GDM1 (cell line): ENCODE measurements around the gene CHCHD2.
"Not testable (repeated sequence)": the region's sequence is repeated elsewhere in the genome, so short reads cannot be mapped to it uniquely, and the experiment has no call there.

Experiments
- DNase-seq: peaks from one replicate; lab custom pipeline; 2025; lab: John Stamatoyannopoulos, UW

The CHCHD2 gene, protein sequence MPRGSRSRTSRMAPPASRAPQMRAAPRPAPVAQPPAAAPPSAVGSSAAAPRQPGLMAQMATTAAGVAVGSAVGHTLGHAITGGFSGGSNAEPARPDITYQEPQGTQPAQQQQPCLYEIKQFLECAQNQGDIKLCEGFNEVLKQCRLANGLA

DNA sequence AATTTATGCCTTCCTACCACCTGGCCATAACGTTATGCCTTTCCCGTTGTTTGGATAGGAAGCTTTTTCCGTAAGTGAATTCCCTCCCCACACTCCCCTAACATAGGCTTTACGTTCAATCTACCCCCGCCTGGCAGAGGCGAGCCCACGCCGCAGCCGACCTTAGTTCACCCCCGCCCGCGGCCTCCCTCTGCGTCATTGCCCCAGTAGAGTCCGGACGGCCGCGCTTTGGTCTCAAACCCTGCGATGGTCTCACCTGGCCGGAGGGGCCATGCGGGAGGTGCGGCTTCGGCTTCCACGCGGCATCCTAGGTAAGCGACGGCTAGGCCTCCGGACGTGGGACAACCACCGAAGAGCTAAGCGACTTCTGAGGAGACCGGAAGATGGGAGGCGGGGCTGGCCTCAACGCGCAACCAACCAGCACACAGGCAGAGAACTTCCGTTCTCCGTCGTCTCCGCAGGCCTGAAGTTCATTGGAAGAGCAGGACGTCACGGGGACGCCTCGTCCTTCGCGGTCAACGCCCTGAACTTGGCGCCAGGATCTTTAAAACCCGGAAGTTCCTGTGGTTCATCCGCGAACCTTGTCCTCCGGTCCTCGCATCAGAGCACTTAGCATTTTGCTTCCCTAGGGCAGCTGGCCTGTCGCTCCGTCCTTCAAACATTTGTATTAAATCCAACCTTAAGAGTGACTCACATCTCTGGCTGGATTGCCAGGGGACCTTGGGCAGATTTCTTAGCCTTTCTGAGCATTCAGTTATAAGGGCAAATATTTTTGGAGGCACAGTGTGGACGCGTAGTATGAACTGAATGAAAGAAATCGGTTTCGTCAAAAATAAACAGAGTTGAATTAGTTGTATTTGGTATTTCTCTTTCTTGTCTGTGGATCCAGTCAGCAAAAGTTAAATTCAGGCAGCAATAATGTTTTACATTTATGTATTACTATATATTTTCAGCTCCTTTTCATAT lies at the start of gene CHCHD2:
TSS of gene CHCHD2 (minus strand) at position 369 of the 966 bp plus-strand sequence. CDS start at position 306, 63 bp downstream.
- DNase-seq = peak; percentile 97

DNA sequence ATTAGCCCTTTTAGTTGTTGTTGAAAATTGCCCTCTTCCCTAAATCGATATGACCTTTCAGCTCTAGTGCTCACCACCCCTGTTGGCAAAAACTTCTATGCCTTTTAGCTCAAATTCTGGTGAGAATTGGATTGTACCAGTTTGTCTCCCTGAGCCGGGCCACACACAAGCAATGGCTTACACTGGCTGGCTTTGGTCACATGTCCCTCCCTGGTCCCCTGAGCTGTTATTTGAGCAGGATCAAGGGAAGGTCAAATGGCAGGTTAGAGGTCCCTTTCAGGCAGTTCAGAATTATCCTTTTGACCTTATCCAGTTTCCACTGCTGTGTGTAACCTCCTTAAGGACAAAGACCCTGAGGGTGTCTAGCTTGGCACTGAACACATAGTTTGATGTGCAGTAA lies 24.8 kb upstream of the CHCHD2 start:
- DNase-seq = not testable (repeated sequence)

DNA sequence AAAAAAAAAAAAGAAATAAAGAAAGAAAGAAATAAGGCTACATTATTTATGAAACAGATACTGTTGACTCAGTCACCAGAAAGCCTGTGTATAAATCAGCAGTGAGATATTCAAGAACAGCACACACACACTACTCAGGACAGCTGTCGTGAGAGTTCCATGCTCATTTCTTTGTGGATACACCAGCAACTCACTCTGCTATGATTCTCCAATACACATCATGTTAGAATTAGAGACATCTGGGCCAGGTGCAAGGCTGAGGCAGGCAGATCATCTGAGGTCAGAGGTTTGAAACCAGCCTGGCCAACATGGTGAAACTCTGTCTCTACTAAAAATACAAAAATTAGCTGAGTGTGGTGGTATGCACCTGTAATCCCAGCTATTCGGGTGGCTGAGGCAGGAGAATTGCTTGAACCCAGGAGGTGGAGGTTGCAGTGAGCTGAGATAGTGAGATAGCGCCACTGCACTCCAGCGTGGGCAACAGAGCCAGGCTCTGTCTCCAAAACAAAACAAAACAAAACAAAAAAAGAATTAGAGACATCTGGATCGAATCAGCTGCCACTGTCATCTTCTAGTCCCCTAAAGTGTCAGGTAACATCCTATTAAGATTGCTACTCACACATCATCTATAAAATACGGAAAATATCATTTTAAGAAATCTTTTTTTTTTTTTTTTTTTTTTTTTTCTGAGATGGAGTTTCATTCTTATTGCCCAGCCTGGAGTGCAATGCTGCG lies 21.1 kb upstream of the CHCHD2 start:
- DNase-seq = no peak

DNA sequence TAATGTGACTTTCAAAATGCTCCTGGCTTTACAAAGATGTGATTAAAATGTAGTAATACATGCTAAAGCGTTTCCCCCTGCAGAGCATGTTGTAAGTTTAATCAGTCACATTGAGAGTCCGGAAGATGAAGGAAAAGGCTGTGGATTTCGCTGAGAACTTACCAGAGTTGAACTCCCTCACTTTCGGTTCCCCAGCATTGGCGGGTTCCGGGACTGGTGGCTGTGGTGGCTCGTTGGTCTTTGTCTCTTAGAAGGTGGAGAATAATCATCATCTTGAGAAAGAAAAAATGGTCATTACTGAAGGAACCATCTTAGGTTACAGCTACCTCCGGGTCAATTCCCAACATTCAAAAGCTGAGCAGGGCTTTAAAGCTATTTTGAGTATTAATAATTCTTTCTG lies 19.6 kb upstream of the CHCHD2 start:
- no peak for DNase-seq

DNA sequence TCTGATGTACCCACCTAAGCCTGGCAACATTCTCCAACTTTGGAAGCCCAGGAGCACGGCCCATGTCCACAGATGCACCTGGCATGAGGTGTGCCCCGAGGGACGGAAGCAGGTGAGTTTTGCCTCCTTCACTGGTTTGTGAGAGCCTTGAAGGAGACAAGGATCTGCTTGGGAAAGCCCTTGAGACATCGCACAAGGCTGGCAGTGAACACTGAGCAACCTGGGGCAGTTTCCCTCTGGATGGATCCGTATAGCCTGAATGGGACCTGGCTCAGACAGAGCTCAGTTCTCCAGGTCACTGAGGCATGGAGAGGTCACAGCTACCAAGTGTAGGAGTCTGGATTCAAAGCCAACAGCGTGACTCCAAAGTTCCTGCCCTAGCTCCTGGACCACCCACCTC lies 18.7 kb upstream of the CHCHD2 start:
- no peak for DNase-seq

DNA sequence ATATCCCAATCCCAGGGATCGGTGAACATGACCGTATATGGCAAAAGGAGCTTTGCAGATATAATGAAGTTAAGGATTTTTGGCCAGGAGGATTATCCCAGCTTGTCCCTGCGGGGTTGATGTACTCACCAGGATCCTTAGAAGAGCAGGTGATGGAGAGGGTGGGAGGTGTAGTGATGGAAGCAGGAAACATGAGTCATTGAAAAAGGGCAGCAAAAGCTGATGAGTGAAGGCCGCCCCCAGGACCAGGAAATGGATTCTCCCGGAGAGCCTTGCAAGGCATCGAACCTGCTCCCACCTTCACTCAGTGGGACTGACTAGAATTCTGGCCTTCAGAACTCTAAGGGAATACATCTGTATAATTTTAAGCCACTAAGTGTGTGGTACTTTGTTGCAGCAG lies 15.2 kb upstream of the CHCHD2 start:
- no peak for DNase-seq

DNA sequence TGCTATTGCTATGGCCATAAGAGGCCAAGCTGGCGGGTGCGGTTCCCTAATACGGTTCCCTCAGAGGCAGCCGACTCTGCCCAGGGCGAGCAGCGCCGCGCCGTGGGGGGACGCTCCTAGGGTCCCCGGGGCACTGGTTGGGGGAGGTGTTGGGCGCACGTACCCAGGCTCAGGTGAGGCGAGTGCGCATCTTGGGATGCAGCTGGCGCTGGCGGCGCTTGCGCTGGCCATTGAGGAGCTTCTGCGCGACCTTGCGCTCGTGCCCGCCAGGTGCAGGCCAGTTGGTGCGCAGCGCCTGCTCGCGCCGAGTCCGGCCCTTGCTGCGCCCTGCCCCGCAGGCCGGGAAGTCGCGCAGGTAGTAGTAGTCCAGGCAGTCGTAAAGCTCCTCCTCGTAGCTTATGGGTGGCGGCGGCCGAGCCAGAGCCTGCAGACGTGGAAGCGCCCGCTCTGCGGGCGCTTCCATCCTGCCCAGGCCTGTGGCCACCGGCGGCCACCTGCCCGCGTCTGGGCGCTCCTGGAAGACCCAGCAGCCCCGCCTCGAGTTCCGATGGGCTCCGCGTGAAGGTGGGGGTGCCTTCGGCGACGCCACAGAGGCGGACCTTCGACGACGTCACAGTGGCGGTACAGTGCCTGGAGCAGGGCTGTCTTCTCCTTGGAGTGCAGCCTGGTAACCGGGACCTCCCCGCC lies 9.7 kb upstream of the CHCHD2 start, which contains the start of gene NUPR2:
TSS of gene NUPR2 (minus strand) at position 566 of the 687 bp plus-strand sequence. CDS start at position 463, 103 bp downstream.
- no peak for DNase-seq

DNA sequence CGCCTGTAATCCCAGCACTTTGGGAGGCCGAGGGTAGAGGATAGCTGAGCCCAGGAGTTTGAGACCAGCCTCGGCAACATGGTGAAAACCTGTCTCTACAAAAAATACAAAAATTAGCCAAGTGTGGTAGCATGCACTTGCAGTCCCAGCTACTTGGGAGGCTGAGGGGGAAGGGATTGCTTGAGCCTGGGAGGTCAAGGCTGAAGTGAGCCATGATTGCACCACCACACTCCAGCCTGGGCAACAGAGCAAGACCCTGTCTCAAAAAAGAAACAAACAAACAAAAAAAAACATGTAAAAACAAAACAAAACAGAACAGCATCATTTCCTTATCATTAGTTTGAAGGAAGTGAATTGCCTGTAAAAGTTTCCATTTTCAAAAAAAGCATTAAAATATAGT lies 6.0 kb upstream of the CHCHD2 start:
- not testable (repeated sequence) for DNase-seq

DNA sequence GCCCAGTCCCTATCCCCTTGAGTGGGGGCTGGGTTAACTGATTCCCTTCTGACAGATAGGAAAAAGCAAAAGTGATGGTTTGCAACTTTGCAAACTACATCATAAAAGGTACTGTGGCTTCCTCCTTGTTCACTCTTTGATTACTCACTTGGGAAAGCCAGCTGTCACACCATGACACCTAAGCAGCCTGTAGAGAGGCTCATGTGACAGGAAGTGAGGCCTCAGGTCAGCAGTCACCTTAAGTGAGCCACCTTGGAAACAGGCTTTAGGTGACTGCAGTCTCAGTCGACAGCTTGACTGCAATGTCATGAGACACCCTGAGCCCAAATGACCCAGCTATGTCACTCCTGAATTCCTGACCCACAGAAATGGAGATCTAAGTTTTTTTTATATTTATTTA lies 4.3 kb upstream of the CHCHD2 start:
- DNase-seq = no peak

DNA sequence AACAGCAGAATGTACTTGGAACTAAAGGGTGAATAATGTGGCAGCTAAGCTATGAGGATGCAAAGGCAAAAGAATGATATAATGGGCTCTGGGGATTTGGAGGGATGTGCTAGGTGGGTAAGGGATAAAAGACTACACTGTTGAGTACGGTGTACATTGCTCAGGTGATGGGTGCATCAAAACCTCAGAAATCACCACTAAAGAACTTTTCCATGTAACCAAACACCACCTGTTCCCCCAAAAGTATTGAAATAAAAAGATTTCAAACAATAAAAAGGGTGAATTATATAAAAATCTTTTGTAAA lies 1.6 kb upstream of the CHCHD2 start:
- no peak for DNase-seq

DNA sequence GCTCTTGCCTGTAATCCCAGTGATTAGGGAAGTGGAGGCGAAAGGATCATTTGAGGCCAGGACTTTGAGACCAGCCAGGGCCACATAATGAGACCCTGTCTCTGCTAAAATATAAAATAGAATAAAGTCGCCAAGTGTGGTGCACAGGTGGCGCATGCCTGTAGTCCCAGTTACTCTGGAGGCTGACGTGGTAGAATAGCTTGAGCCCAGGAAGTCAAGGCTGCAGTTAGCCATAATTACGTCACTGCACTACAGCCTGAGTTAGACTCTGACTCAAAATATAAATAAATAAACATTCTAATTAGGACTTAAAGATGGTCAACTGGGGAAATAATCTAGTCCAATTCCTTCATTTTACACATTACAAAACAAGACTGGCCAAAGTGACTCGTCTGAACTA lies 768 bp downstream of the CHCHD2 start:
- peak; percentile 9 for DNase-seq

DNA sequence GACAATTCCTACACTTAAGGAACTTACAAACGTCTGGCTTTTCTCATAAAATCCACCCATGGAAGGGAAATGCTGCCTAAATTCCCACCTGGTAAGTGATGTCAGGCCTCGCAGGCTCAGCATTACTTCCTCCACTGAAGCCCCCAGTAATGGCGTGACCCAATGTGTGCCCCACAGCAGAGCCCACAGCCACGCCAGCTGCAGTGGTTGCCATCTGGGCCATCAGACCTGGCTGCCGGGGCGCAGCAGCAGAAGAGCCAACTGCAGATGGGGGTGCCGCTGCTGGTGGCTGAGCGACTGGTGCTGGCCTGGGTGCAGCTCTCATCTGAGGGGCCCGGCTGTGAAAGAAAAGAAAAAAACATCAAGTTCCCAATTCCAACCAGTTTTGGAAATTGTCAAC lies 2.1 kb downstream of the CHCHD2 start:
- not testable (repeated sequence) for DNase-seq

DNA sequence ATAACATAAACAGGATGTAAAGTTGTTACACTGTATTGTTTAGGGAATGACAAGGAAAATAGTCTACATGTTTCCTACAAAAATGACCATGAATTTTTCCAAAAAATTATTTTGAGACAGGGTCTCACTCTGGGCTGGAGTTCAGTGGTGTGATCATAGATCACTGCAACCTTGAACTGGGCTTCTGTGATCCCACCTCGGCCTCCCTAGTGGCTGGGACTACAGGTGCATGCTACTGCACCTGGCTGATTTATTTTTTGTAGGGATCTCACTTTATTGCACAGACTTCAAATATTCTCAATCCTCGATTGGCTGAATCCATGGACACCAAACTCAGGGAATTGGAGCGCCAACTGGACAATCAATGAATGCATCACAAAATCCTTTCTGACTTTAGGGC lies 6.6 kb downstream of the CHCHD2 start:
- no peak for DNase-seq

DNA sequence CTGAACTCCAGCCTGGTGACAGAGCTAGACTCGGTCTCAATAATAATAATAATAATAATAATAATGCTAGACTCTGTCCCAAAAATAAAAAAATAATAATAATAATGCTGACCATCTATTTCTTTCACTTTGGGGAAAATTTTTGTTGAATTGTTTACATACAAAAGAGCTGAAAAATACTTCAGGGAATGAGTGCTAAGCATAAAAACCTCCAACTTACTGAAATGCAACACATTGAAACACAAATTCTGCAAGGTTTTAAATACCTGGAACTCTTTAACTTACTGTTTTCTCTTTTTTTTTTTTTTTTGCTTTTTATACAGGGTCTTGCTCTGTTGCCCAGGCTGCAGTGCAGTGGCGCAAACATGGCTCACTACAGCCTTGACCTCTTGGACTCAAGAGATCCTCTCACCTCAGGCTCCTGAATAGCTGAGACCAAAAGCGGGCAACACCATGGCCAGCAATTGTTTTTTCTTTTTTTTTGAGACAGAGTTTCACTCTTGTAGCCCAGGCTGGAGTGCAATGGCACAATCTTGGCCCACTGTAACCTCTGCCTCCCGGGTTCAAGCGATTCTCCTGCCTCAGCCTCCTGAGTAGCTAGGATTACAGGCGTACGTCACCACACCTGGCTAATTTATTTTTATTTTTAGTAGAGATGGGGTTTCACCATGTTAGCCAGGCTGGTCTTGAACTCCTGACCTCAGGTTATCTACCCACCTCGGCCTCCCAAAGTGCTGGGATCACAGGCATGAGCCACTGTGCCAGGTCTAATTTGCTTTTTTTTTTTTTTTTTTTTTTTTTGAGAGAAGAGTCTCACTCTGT lies 7.9 kb downstream of the CHCHD2 start:
- DNase-seq = not testable (repeated sequence)

DNA sequence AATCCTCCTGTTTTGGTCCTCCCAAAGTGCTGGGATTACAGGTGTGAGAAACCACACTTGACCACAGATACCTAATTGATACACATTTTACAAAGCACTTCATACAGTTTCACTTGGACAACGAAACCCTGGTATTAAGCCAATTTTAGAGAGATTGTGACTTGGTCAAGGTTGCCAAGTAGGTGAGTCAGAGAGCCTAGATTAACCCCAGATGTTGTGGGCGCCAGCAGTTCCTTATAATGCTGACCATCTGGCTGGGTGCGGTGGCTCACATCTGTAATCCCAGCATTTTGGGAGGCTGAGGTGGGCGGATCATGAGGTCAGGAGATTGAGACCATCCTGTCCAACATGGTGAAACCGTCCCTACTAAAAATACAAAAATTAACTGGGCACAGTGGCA lies 8.6 kb downstream of the CHCHD2 start:
- no peak for DNase-seq

DNA sequence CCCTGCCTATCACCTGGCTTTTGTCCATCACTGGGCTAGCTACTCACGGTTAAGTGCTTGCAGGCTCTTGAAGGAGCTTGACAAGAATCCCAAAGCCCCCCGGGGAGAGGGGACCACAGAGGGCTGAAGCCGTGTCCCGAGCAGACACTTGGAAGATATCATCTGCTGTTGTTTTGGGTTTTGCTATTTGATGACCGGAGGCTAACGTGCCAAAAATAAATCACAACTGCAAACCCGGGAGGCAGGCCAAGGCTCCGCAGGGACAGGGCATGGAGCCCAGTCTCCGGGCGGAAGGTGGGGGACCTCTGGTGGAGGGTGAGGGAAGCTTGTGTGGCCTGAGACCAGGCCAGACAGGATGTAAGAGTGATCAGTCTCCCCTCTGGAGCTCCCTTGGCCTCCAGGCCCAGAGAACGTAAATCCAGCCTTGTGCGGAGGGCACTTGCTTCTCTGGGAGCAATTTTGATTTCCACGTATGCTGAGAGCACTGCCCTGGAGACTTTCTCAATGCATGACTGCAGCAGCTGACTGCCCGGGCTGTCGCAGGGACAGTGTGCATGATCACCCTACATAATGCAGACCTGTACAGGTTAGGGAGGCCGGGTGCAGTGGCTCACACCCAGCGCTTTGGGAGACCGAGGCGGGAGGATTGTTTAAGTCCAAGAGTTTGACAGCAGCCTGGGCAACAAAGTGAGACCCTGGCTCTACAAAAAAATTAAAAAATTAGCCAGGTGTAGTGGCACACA lies 13.3 kb downstream of the CHCHD2 start, which contains the start of gene PHKG1:
TSS of gene PHKG1 (minus strand) at position 164 of the 743 bp plus-strand sequence. CDS start 4,011 bp downstream, outside the sequence.
- DNase-seq = no peak

DNA sequence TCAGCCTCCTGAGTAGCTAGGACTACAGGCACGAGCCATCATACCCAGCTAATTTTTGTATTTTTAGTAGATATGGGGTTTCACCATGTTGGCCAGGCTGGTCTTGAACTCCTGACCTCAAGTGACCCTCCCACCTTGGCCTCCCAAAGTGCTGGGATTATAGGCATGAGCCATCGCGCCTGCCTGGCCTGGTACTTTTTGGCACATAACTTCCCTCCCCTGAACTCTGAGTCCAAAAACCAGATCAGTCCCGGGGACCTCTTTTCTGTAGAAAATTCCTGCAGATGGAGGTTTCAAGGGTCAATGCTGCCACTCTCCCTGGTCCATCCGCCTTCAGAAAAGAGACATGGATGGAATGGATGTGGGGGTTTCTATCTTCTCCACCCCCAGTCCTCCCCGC lies 13.9 kb downstream of the CHCHD2 start:
- DNase-seq = not testable (repeated sequence)

DNA sequence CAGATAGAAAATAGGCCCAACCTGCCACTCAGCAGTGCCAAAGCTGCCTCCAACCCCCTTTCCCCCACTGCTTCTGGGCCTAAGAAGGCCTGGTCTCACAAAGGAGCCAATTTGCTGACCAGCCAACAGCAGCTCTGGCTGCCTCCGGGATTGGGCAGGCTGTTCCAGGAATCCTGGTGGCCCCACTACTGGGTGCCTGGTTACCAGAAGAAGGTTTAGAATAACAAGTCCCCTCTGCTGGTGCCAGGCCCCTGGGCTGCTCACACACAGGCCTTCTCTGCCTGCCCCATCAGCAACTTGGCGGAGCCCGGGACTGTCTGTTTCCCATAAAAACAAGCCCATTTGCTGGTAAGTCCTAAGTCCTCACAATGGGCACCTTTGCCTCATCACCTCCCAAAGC lies 14.7 kb downstream of the CHCHD2 start:
- DNase-seq = no peak

DNA sequence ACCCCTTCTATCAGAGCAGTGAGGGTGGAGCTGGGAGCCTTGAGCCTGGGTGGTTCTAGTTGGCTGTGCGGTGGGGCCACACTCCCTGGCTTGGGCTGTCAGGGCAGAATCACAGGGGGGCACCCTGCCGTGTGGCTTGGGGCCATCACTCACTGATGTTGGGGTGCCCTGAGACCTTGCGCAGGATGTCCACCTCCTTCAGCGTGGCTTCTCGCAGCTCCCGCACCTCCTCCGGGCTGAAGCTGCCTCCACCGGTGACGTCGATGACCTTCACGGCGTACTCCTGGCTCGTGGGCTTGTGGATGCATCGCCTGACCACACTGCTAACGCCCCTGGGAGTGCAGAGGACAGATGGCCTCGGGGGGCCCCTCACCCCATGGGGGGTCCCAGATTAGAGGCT lies 18.8 kb downstream of the CHCHD2 start:
- no peak for DNase-seq

DNA sequence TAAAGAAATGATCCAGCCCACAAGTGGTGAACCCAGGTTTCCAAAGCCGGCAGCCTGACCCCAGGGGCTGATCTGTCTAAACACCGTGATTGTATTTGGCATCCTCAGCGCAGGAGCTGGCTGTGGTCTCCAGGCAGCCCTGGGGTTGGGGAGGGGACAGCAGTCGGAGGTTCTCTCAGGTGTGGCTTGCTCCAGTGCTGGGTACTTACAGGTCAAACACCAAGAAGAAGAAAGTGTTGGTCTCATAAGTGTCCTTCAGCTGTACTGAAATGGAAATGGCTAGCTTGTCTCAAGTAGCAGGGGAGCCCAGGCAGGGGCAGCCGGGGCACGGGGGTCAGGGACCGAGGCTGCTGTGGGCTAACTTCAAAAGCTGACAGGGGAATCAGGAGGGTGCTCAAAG lies 19.5 kb downstream of the CHCHD2 start:
- DNase-seq = no peak
